Fibroblast of the conjunctiva (primary cell): ENCODE results near the gene NFX1.
A peak's percentile ranks its signal among the peaks of the same experiment; 100 is the strongest.
"Not testable (repeated sequence)": the region's sequence is repeated elsewhere in the genome, so short reads cannot be mapped to it uniquely, and the experiment has no call there.

ENCODE experiments used
- DNase-seq: peaks from one replicate; pipeline ENCODE4 v3.0.0-alpha.2; 2010; ENCODE audit warnings: low read depth

Gene NFX1

GRCh38 chr9:33364127-33364526, 73.8 kb downstream of the NFX1 start:
- no peak for DNase-seq

- DNase-seq: not testable (repeated sequence)
Measured at GRCh38 chr9:33364814-33365213, 74.5 kb downstream of the NFX1 start.

- no peak for DNase-seq
Measured at GRCh38 chr9:33366979-33367480, 76.7 kb downstream of the NFX1 start.

GRCh38 chr9:33372900-33373299, 82.6 kb downstream of the NFX1 start:
- DNase-seq: no peak

- no peak for DNase-seq
Measured at GRCh38 chr9:33374190-33374589, 83.9 kb downstream of the NFX1 start.

- DNase-seq: peak; percentile 73
Measured at GRCh38 chr9:33374634-33375237, 84.4 kb downstream of the NFX1 start.

- DNase-seq: no peak
Measured at GRCh38 chr9:33375238-33375840, 85.0 kb downstream of the NFX1 start.

GRCh38 chr9:33375841-33376321, 85.6 kb downstream of the NFX1 start:
- DNase-seq: no peak

GRCh38 chr9:33377089-33377715, 86.9 kb downstream of the NFX1 start:
- DNase-seq: no peak

- no peak for DNase-seq
Measured at GRCh38 chr9:33378121-33378795, 87.9 kb downstream of the NFX1 start.

- DNase-seq: no peak
Measured at GRCh38 chr9:33379666-33380389, 89.5 kb downstream of the NFX1 start.

- no peak for DNase-seq
Measured at GRCh38 chr9:33380390-33381094, 90.2 kb downstream of the NFX1 start.

- DNase-seq: no peak
Measured at GRCh38 chr9:33381231-33381791, 91.0 kb downstream of the NFX1 start.

- not testable (repeated sequence) for DNase-seq
Measured at GRCh38 chr9:33382397-33382796, 92.1 kb downstream of the NFX1 start.

- not testable (repeated sequence) for DNase-seq
Measured at GRCh38 chr9:33383396-33383795, 93.1 kb downstream of the NFX1 start.

- DNase-seq: not testable (repeated sequence)
Measured at GRCh38 chr9:33385536-33385935, 95.2 kb downstream of the NFX1 start.

- not testable (repeated sequence) for DNase-seq
Measured at GRCh38 chr9:33385979-33386640, 95.8 kb downstream of the NFX1 start.

GRCh38 chr9:33386641-33386996, 96.3 kb downstream of the NFX1 start:
- DNase-seq: not testable (repeated sequence)

- not testable (repeated sequence) for DNase-seq
Measured at GRCh38 chr9:33386998-33387397, 96.7 kb downstream of the NFX1 start.
